Measurements from ENCODE around the gene CFP. TPM values are rescaled to one million over a fixed set of nuclear protein-coding genes. Genes with fewer than 3 reads are reported as not detected.
A peak's percentile ranks its signal among the peaks of the same experiment; 100 is the strongest.
"Not testable (repeated sequence)": the region's sequence is repeated elsewhere in the genome, so short reads cannot be mapped to it uniquely, and the experiment has no call there.

The CFP gene
- total RNA-seq (2014; rRNA removed; shearing (Covaris generic); ENCODE audit: low replicate concordance): 0.11 and 0.54 TPM in 2 replicates

- H4K20me1 ChIP-seq (ENCODE audit: insufficient read depth, low read depth, low read length): no peaks in the 10 kb centered on the region
- no peaks in the 10 kb centered on the region for H3K27me3 ChIP-seq (ENCODE audit: low read length)
- no peaks in the 10 kb centered on the region for H3K9me2 ChIP-seq (replicated peaks; ENCODE audit: insufficient read depth, low read length)
- H3K9ac ChIP-seq (ENCODE audit: low read length): no peak within 1 kb of the TSS
- H3K4me2 ChIP-seq (ENCODE audit: low read depth, low read length, poor library complexity, severe bottlenecking): no peak within 1 kb of the TSS
- DNase-seq: no peak
- no peaks in the 10 kb centered on the region for H3K4me1 ChIP-seq (ENCODE audit: low read length)
- no peak within 1 kb of the TSS for H3K27ac ChIP-seq (ENCODE audit: low read length)
- no peak within 1 kb of the TSS for H2AFZ ChIP-seq (ENCODE audit: low read length)
- H3K9me3 ChIP-seq (ENCODE audit: low read length): no peaks in the 10 kb centered on the region
- no peak within 1 kb of the TSS for H3K4me3 ChIP-seq (ENCODE audit: low read length)
- H3K36me3 ChIP-seq (ENCODE audit: insufficient read depth, low read length): no peaks in the 10 kb centered on the region
- H3K79me2 ChIP-seq (ENCODE audit: low read length): no peaks in the 10 kb centered on the region
These were observed at the start of gene CFP for GRCh38 chrX:47629419-47630200. Gene CFP (minus strand): TSS chrX:47629930. CDS start chrX:47629844, 86 bp downstream.

GRCh38 chrX:47675959-47676859 lies 46.5 kb upstream of the CFP start:
- H3K9ac ChIP-seq (ENCODE audit: low read length): not testable (repeated sequence)

GRCh38 chrX:47674776-47675175 lies 45.0 kb upstream of the CFP start:
- Histone ChIP-seq H3K4me1 (ENCODE audit: low read length) (no peaks in the 10 kb centered on the region), H3K36me3 (ENCODE audit: insufficient read depth, low read length) (no peaks in the 10 kb centered on the region), H3K9ac (ENCODE audit: low read length) (no peak overlapping the region), H3K9me2 (replicated peaks; ENCODE audit: insufficient read depth, low read length) (no peaks in the 10 kb centered on the region), H3K27me3 (ENCODE audit: low read length) (no peaks in the 10 kb centered on the region), H3K4me3 (ENCODE audit: low read length) (no peak overlapping the region), H4K20me1 (ENCODE audit: insufficient read depth, low read depth, low read length) (no peaks in the 10 kb centered on the region), H2AFZ (ENCODE audit: low read length) (no peak overlapping the region), H3K79me2 (ENCODE audit: low read length) (no peaks in the 10 kb centered on the region), H3K9me3 (ENCODE audit: low read length) (no peaks in the 10 kb centered on the region), H3K27ac (ENCODE audit: low read length) (no peak overlapping the region), H3K4me2 (ENCODE audit: low read depth, low read length, poor library complexity, severe bottlenecking) (no peak overlapping the region)
- DNase-seq: no peak

More at GRCh38 chrX:47675959-47676859, 46.5 kb upstream of the CFP start:
- not testable (repeated sequence) for H3K79me2 ChIP-seq (ENCODE audit: low read length); H3K4me3 ChIP-seq (ENCODE audit: low read length); H2AFZ ChIP-seq (ENCODE audit: low read length); H3K36me3 ChIP-seq (ENCODE audit: insufficient read depth, low read length); H3K4me1 ChIP-seq (ENCODE audit: low read length); H3K27ac ChIP-seq (ENCODE audit: low read length); H3K27me3 ChIP-seq (ENCODE audit: low read length); H3K9me2 ChIP-seq (replicated peaks; ENCODE audit: insufficient read depth, low read length); H3K9me3 ChIP-seq (ENCODE audit: low read length); H4K20me1 ChIP-seq (ENCODE audit: insufficient read depth, low read depth, low read length); H3K4me2 ChIP-seq (ENCODE audit: low read depth, low read length, poor library complexity, severe bottlenecking)
- DNase-seq: peak; percentile 54

- H3K4me1 ChIP-seq (ENCODE audit: low read length); H3K79me2 ChIP-seq (ENCODE audit: low read length); H3K9me2 ChIP-seq (replicated peaks; ENCODE audit: insufficient read depth, low read length); H3K4me2 ChIP-seq (ENCODE audit: low read depth, low read length, poor library complexity, severe bottlenecking); H2AFZ ChIP-seq (ENCODE audit: low read length); H3K9me3 ChIP-seq (ENCODE audit: low read length); DNase-seq; H4K20me1 ChIP-seq (ENCODE audit: insufficient read depth, low read depth, low read length); H3K27me3 ChIP-seq (ENCODE audit: low read length); H3K27ac ChIP-seq (ENCODE audit: low read length); H3K4me3 ChIP-seq (ENCODE audit: low read length); H3K9ac ChIP-seq (ENCODE audit: low read length); H3K36me3 ChIP-seq (ENCODE audit: insufficient read depth, low read length): not testable (repeated sequence)
These were observed 36.1 kb upstream of the CFP start for GRCh38 chrX:47665797-47666196.

GRCh38 chrX:47664737-47665136 lies 35.0 kb upstream of the CFP start:
- H3K27ac ChIP-seq (ENCODE audit: low read length): no peak overlapping the region
- no peaks in the 10 kb centered on the region for H3K36me3 ChIP-seq (ENCODE audit: insufficient read depth, low read length)
- H4K20me1 ChIP-seq (ENCODE audit: insufficient read depth, low read depth, low read length): no peaks in the 10 kb centered on the region
- H3K9me2 ChIP-seq (replicated peaks; ENCODE audit: insufficient read depth, low read length): no peaks in the 10 kb centered on the region
- H2AFZ ChIP-seq (ENCODE audit: low read length): no peak overlapping the region
- H3K4me3 ChIP-seq (ENCODE audit: low read length): no peak overlapping the region
- H3K79me2 ChIP-seq (ENCODE audit: low read length): no peaks in the 10 kb centered on the region
- no peaks in the 10 kb centered on the region for H3K27me3 ChIP-seq (ENCODE audit: low read length)
- DNase-seq: no peak
- no peak overlapping the region for H3K4me2 ChIP-seq (ENCODE audit: low read depth, low read length, poor library complexity, severe bottlenecking)
- H3K4me1 ChIP-seq (ENCODE audit: low read length): peaks cover 2% of the 10 kb centered on the region
- H3K9me3 ChIP-seq (ENCODE audit: low read length): no peaks in the 10 kb centered on the region
- H3K9ac ChIP-seq (ENCODE audit: low read length): no peak overlapping the region

- H4K20me1 ChIP-seq (ENCODE audit: insufficient read depth, low read depth, low read length): no peaks in the 10 kb centered on the region
- H3K9me2 ChIP-seq (replicated peaks; ENCODE audit: insufficient read depth, low read length): no peaks in the 10 kb centered on the region
- H3K36me3 ChIP-seq (ENCODE audit: insufficient read depth, low read length): peaks cover 6% of the 10 kb centered on the region
- H3K9ac ChIP-seq (ENCODE audit: low read length): no peak overlapping the region
- H3K27me3 ChIP-seq (ENCODE audit: low read length): no peaks in the 10 kb centered on the region
- no peak overlapping the region for H3K4me3 ChIP-seq (ENCODE audit: low read length)
- H3K27ac ChIP-seq (ENCODE audit: low read length): no peak overlapping the region
- no peaks in the 10 kb centered on the region for H3K9me3 ChIP-seq (ENCODE audit: low read length)
- H3K4me2 ChIP-seq (ENCODE audit: low read depth, low read length, poor library complexity, severe bottlenecking): no peak overlapping the region
- H3K79me2 ChIP-seq (ENCODE audit: low read length): peaks cover 12% of the 10 kb centered on the region
- H3K4me1 ChIP-seq (ENCODE audit: low read length): peaks cover 14% of the 10 kb centered on the region
- DNase-seq: no peak
- H2AFZ ChIP-seq (ENCODE audit: low read length): no peak overlapping the region
These were observed 32.5 kb upstream of the CFP start for GRCh38 chrX:47662144-47662657.

- peaks cover 12% of the 10 kb centered on the region for H3K36me3 ChIP-seq (ENCODE audit: insufficient read depth, low read length)
- DNase-seq: no peak
- H3K4me1 ChIP-seq (ENCODE audit: low read length): peaks cover 14% of the 10 kb centered on the region
- H3K79me2 ChIP-seq (ENCODE audit: low read length): peaks cover 15% of the 10 kb centered on the region
- H3K4me2 ChIP-seq (ENCODE audit: low read depth, low read length, poor library complexity, severe bottlenecking): no peak overlapping the region
- H3K9me3 ChIP-seq (ENCODE audit: low read length): no peaks in the 10 kb centered on the region
- H2AFZ ChIP-seq (ENCODE audit: low read length): no peak overlapping the region
- H3K27ac ChIP-seq (ENCODE audit: low read length): no peak overlapping the region
- no peak overlapping the region for H3K4me3 ChIP-seq (ENCODE audit: low read length)
- H3K9ac ChIP-seq (ENCODE audit: low read length): no peak overlapping the region
- H3K9me2 ChIP-seq (replicated peaks; ENCODE audit: insufficient read depth, low read length): no peaks in the 10 kb centered on the region
- H3K27me3 ChIP-seq (ENCODE audit: low read length): no peaks in the 10 kb centered on the region
- H4K20me1 ChIP-seq (ENCODE audit: insufficient read depth, low read depth, low read length): no peaks in the 10 kb centered on the region
These were observed 31.8 kb upstream of the CFP start for GRCh38 chrX:47661539-47661938.

- peak overlapping the region; percentile 80; the same call in 1 of the 2 replicates for H3K4me3 ChIP-seq (ENCODE audit: low read length)
- no peak for DNase-seq
- H3K27me3 ChIP-seq (ENCODE audit: low read length): no peaks in the 10 kb centered on the region
- H3K4me1 ChIP-seq (ENCODE audit: low read length): peaks cover 14% of the 10 kb centered on the region
- no peaks in the 10 kb centered on the region for H4K20me1 ChIP-seq (ENCODE audit: insufficient read depth, low read depth, low read length)
- H3K27ac ChIP-seq (ENCODE audit: low read length): peak overlapping the region; percentile 78; the same call in 1 of the 2 replicates
- H3K36me3 ChIP-seq (ENCODE audit: insufficient read depth, low read length): peaks cover 12% of the 10 kb centered on the region
- H2AFZ ChIP-seq (ENCODE audit: low read length): no peak overlapping the region
- peaks cover 15% of the 10 kb centered on the region for H3K79me2 ChIP-seq (ENCODE audit: low read length)
- no peaks in the 10 kb centered on the region for H3K9me2 ChIP-seq (replicated peaks; ENCODE audit: insufficient read depth, low read length)
- H3K9ac ChIP-seq (ENCODE audit: low read length): peak overlapping the region; percentile 87
- H3K4me2 ChIP-seq (ENCODE audit: low read depth, low read length, poor library complexity, severe bottlenecking): peak overlapping the region; percentile 64
- H3K9me3 ChIP-seq (ENCODE audit: low read length): no peaks in the 10 kb centered on the region
These were observed 29.6 kb upstream of the CFP start for GRCh38 chrX:47659421-47659726.

Measured in Karpas-422 (cell line).